D721Med (cell line): Measurements from ENCODE around the gene ZNF202.
A peak's percentile ranks its signal among the peaks of the same experiment; 100 is the strongest.
"Not testable (repeated sequence)": the region's sequence is repeated elsewhere in the genome, so short reads cannot be mapped to it uniquely, and the experiment has no call there.

ENCODE experiments used
- DNase-seq: peaks from one replicate; pipeline ENCODE4 v3.0.0; 2011; ENCODE audit warnings: low spot score; ENCODE audit not compliant: insufficient read length
- FAIRE-seq: peaks from 2 replicates; lab custom pipeline; 2011; peaks lifted over from hg19 to GRCh38; lab: Jason Lieb, UNC
- TF ChIP-seq, protein P1 (sequence below): IDR thresholded peaks from 2 replicates; pipeline ENCODE4 v1.5.1; 2012; ENCODE audit warnings: mild to moderate bottlenecking, control low read depth; ENCODE audit not compliant: insufficient read depth; ENCODE audit errors: missing control alignments

Gene ZNF202

GRCh38 chr11:123719452-123719851 lies 22.0 kb downstream of the ZNF202 start:
- DNase-seq: no peak
- TF ChIP-seq, protein P1, sequence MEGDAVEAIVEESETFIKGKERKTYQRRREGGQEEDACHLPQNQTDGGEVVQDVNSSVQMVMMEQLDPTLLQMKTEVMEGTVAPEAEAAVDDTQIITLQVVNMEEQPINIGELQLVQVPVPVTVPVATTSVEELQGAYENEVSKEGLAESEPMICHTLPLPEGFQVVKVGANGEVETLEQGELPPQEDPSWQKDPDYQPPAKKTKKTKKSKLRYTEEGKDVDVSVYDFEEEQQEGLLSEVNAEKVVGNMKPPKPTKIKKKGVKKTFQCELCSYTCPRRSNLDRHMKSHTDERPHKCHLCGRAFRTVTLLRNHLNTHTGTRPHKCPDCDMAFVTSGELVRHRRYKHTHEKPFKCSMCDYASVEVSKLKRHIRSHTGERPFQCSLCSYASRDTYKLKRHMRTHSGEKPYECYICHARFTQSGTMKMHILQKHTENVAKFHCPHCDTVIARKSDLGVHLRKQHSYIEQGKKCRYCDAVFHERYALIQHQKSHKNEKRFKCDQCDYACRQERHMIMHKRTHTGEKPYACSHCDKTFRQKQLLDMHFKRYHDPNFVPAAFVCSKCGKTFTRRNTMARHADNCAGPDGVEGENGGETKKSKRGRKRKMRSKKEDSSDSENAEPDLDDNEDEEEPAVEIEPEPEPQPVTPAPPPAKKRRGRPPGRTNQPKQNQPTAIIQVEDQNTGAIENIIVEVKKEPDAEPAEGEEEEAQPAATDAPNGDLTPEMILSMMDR: no peak
- no peak for FAIRE-seq

DNA sequence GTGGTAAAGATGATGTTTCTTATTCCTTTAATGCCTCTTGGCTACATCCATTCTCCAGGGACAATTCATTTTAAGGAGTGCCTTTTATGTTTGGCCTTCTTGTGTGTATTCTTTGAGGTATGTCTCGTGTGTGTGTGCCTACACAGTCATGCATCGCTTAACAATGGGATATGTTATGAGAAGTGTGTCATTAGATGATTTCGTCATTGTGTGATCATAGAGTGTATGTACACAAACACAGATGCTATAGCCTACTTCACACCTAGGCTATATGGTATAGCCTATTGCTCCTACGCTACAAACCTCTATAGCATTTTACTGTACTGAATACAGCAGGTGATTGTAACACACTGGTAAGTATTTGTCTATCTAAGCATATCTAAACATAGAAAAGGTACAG lies 23.0 kb downstream of the ZNF202 start:
- no peak for FAIRE-seq
- no peak for DNase-seq
- TF ChIP-seq, protein P1: no peak

- DNase-seq (no peak), FAIRE-seq (no peak)
- TF ChIP-seq, protein P1: no peak
Measured at GRCh38 chr11:123718063-123718462, 23.4 kb downstream of the ZNF202 start.

GRCh38 chr11:123712627-123713026 lies 28.8 kb downstream of the ZNF202 start:
- FAIRE-seq, DNase-seq: not testable (repeated sequence)

- FAIRE-seq (peak; percentile 96), DNase-seq (no peak)
- TF ChIP-seq, protein P1: peak; percentile 98
Measured at GRCh38 chr11:123707606-123708205, 33.8 kb downstream of the ZNF202 start.

GRCh38 chr11:123707206-123707605 lies 34.3 kb downstream of the ZNF202 start:
- DNase-seq: no peak
- FAIRE-seq: no peak
- TF ChIP-seq, protein P1: no peak

DNA sequence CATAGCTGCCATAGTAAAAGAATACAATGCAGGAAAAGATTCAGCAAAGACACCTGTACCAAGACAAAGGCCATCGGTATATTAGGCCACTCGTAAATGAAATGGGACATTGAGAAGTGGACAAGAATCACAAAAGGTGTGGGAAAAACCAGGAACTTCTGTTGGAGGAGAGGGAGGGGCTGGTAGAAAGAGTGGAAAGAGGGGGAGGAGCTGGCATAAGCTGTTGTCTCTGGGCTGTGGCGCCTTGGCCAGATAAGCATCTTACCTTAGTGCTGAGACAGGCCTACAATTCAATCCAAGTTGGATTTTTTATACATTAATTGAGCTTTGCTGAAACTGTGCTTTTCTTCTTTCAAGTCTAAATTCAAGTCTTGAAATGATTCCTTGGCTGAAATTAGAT lies 37.1 kb downstream of the ZNF202 start:
- TF ChIP-seq, protein P1: no peak
- FAIRE-seq (no peak), DNase-seq (peak; percentile 36)
